GM18858 (cell line): ENCODE data around the gene KISS1.
"Not testable (repeated sequence)": the region's sequence is repeated elsewhere in the genome, so short reads cannot be mapped to it uniquely, and the experiment has no call there.

ENCODE experiments used
- ATAC-seq: cut with Tn5 transposase; IDR thresholded peaks from one replicate; pipeline ENCODE4 v1.9.1; 2021; ENCODE audit not compliant: unreplicated experiment

KISS1 gene

DNA sequence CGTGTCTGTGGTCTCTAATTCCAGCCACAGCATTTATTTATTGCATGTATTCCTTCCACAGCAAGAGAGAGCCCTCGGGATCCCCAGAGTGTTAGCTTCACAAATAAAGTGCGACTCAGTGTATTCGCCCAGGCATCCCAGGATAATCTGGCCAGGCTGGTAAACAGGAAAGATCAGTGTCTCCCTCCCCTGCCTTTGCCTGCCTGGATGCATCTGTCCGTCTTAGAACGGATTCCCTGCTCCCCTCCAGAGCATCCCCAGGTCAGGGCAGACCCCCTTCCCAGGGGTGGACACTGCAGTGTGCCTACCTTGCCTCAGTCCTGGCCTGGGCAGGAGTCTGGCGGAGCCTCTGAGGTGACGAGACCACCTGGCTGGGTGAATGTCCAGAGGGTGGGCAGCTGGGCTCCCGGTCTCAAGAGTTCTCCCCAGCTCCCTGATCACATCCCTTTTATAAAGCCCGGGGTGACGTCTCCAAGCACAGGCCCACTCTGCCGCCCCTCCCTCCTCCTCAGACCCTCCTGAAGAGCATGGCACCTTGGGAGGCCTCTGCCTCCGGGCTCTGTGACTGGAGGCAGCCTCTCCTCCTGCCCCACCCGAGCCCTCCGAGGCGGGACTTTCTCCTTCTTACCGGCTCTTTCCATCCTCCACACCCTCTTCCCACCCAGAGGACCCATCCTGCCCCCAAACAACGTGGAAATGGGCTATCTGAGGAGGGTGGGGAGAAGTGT, at the start of gene KISS1:
KISS1 (minus strand) TSS at position 424 of the 728 bp plus-strand sequence. CDS start 3,615 bp downstream, outside the sequence.
- ATAC-seq, result no peak

- no peak for ATAC-seq
Observed at GRCh38 chr1:204242920-204243319, 46.6 kb upstream of the KISS1 start.

DNA sequence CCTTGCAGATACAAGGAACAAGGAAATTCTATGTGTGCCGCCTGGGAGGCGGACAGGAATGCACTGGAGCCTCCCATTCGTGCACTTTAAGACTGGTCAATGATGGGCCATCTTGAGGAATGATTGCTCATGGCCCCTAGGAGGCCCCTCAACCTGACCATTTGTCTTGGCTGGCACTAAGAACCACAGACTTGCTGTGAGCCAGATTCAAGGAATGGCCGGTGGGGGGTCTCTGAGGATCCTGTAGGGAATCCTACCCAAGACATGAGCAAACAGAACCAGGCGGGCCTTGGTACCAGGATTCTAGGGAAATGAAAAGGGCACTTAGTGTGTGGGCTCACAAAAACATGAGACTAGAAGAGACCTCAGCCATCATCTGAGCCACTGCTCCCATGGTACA, 45.6 kb upstream of the KISS1 start:
- ATAC-seq, result no peak

DNA sequence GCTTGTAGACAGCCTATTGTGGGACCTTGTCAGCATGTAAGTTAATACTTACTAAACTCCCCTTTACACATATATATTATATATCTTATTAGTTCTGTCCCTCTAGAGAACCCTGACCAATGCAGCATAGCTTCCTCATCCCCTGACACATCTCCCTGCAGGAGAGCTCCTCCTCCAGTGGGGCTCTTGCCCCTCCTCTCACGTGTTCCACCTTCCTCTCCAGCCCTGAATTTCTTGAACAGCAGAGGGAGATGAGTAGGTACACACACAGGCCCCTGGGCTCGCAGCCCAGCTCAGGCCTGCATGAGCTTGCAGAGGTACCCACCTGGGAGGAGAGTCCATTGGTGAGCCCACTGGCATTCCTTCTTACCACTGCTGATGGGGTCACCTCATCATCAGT, 44.8 kb upstream of the KISS1 start:
- no peak for ATAC-seq

GRCh38 chr1:204240233-204240632, 43.9 kb upstream of the KISS1 start:
- ATAC-seq, result no peak

- ATAC-seq, result not testable (repeated sequence)
Observed at GRCh38 chr1:204239401-204239800, 43.1 kb upstream of the KISS1 start.

GRCh38 chr1:204238520-204238919, 42.2 kb upstream of the KISS1 start:
- ATAC-seq, result not testable (repeated sequence)

DNA sequence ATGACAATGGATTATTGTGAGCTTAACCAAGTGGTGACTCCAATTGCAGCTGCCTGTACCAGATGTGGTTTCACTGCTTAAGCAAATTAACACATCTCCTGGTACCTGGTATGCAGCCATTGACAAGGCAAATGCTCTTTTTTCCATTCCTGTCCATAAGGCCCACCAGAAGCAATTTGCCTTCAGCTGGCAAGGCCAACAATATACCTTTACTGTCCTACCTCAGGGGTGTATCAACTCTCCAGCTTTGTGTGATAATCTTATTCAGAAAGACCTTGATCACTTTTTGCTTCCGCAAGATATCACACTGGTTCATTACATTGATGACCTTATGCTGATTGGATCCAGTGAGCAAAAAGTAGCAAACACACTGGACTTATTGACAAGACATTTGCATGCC, 41.2 kb upstream of the KISS1 start:
- not testable (repeated sequence) for ATAC-seq

DNA sequence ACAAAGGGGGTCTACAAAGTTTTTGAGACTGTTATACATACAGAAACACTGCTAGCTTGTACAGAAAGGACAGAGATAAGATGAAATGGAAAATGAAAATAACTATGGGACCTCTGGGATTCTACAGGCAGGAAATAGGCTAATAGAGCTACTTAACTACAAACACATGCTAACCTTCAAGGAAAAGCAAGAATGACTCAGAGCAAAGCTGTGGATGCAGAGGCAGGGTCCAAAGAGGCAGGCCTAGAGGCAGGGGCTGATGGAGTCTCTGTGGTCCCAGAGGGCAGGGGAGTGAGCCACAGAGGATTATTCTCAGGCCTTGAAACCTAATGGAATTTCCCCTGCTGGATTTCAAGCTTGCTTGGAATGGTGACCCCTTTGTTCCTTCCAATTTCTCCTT, 36.2 kb upstream of the KISS1 start:
- no peak for ATAC-seq

- no peak for ATAC-seq
Observed at GRCh38 chr1:204230211-204230610, 33.9 kb upstream of the KISS1 start.

DNA sequence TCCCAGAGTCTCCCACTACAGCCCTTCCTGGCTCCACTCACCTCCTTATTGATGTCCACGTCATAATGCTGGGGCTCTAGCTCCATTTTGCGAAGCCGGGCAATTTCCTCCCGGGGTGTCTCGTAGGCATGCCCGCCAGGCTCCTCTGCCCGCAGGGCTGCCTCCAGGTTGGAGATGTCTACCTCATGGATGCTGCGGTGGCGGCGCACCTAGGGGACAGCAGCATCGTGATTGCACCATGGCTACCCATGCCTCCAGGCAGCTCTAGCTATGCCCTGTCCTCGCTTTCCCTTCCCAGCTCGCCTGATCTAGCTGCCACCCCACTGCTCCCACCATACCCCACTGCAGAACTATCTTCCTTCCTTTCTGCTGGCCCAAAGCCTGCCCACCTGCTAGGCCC, 32.6 kb upstream of the KISS1 start:
- ATAC-seq, result no peak

DNA sequence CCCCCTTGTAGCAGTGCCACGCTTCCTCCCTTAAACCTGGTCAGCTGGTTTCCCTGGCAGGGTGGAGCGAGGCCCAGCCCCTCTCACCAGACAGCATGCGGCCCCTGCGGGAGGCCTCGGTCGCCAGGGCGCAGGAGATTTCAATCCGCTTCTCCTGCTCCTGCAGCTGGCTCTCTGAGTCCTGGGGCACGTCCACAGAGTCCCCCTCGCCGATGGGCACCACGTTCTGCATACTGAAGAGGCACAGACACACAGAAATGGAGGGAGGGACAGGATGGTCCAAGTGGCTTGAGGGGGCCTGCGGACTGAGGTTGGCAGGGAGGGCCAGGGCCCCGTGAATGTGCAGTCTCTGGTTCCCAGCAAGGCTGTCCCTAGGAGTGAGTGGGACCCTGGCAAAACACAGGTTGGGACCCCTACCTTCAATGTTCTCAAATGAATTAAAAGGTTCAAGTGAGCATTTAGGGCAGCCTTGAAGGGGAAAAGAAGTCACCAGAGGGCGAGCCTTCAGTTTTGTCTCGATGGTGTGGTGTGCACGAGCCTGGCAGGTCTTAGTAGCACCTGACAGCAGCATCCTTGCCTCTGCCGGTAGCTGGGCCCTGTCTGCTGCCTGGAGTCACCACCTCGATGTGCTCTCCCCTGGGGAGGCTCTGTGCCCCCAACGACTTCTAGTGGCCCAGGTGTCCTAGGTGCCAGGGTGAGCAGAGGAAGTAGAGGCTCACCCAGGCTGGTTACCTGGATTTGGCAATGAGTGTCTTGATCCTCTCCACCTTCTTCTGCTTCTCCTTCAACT, 31.9 kb upstream of the KISS1 start:
- ATAC-seq, result no peak

GRCh38 chr1:204227351-204227750, 31.1 kb upstream of the KISS1 start:
- no peak for ATAC-seq

- ATAC-seq, result no peak
Observed at GRCh38 chr1:204225841-204226735, 29.8 kb upstream of the KISS1 start.

GRCh38 chr1:204224655-204225054, 28.4 kb upstream of the KISS1 start:
- no peak for ATAC-seq

GRCh38 chr1:204223129-204223860, 27.0 kb upstream of the KISS1 start:
- ATAC-seq, result no peak

DNA sequence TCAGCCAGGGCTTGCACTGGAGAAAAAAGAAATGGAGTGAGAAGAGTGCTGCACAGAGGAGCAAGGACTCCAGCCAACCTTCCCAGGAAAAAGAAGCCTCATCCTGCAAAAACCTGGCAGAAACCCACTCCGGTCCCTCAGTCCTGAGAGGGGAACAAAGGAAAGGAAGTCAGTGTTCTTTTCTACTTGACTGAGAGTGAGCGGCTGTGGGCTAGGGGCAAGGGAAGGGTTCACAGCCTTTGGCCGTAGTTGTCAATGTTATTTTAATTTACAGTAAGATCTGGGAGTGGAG, 26.4 kb upstream of the KISS1 start:
- ATAC-seq, result no peak

- no peak for ATAC-seq
Observed at GRCh38 chr1:204222006-204222763, 25.9 kb upstream of the KISS1 start.

GRCh38 chr1:204221271-204221670, 25.0 kb upstream of the KISS1 start:
- no peak for ATAC-seq

DNA sequence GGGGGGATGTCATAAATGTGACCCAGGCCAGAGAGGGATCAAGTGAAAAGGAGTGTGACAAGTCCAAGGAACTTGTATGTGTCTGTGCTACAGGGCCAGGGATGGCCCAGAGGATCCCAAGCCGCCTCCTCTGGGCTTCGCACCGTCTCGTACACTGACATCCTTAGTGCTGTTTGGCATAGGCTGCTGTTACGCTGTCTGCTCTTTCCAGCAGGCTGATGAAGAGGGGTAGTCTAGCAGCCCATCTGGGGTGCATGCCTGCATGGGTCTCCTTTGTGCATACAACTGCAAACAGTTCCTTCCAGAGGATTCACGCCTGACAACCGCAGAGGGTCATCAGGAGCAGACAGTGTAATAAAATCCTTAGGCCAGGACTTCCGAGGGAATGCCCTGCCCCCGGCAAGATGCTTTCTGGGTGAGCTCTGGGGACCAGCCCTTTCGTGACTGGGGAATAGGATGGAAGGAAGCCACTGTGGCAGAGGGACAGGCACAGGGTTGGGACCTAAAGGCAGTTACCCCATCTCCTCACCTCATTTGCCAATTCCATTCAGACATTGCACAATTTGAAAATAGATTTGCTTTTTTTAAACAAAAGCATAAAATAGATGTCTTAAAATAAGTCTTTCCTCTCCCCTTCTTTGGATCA, 23.8 kb upstream of the KISS1 start:
- no peak for ATAC-seq
